Ovary (tissue), 9 donors: ENCODE data around the gene COL5A1. TPM values are rescaled to one million over a fixed set of nuclear protein-coding genes. Genes with fewer than 3 reads are reported as not detected.
A peak's percentile ranks its signal among the peaks of the same experiment; 100 is the strongest.

ENCODE experiments used
- DNase-seq, 5 donors: peaks; one replicate each; pipeline ENCODE4 v3.0.0-alpha.2; 2019 to 2020
- H3K27ac ChIP-seq, 2 donors: fragments of 200-600 bp; one replicate each; pipeline versions ENCODE4 v1.5.1 to v1.8.0; 2019 to 2022
- H3K27me3 ChIP-seq: fragments of 200-600 bp; one replicate; pipeline ENCODE4 v1.8.0; 2022
- H3K36me3 ChIP-seq: fragments of 200-600 bp; sonication (generic); one replicate; pipeline ENCODE4 v1.5.1; 2019
- H3K4me1 ChIP-seq: one replicate; pipeline ENCODE4 v1.8.1; 2013; ENCODE audit warnings: mild to moderate bottlenecking, moderate library complexity; ENCODE audit not compliant: insufficient read depth
- H3K4me3 ChIP-seq: fragments of 200-600 bp; sonication (generic); one replicate; pipeline ENCODE4 v1.5.1; 2017
- H3K9me3 ChIP-seq, 2 donors: fragments of 200-600 bp in 1 of 2; sonication (generic) in 1 of 2; one replicate each; pipeline versions ENCODE4 v1.5.1 to v1.8.1; 2013 to 2019; ENCODE audit warnings: mild to moderate bottlenecking in 1 of 2, moderate library complexity in 1 of 2
- CTCF ChIP-seq, 3 donors: fragments of 450-650 bp in 2 of 3; fragments of 200-600 bp in 1 of 3; IDR thresholded peaks; one replicate each; pipeline versions ENCODE4 v1.5.1 to v1.8.0; 2016 to 2022; ENCODE audit warnings: antibody characterized with exemption in 3 of 3, mild to moderate bottlenecking in 1 of 3
- EP300 ChIP-seq: sonication (generic); formaldehyde crosslinking; IDR thresholded peaks from one replicate; pipeline ENCODE4 v1.6.1; 2017; ENCODE audit warnings: antibody characterized with exemption
- POLR2A ChIP-seq: fragments of 450-650 bp; IDR thresholded peaks from one replicate; pipeline ENCODE4 v1.6.1; 2017; ENCODE audit warnings: antibody characterized with exemption, mild to moderate bottlenecking, moderate library complexity
- WGBS, 3 donors: extraction: QIAGEN DNeasy Blood & Tissue Kit in 1 of 3; methylation state at CpG; one replicate each; pipeline versions ENCODE4 v1.1.5 to v1.1.7; 2013 to 2017; 5-methylcytosine and 5-hydroxymethylcytosine counted together
- intact Hi-C, 4 donors: fragments of 100-400 bp; cut with DNase I; formaldehyde crosslinking; loops; one replicate each; pipeline versions ENCODE4 v1.11.0 to v1.15.1; 2022 to 2023
- polyA plus RNA-seq, 2 donors: library from polyadenylated mRNA; stranded (reverse); fragments of 200-250 nt in 1 of 2; fragments of 350-450 nt in 1 of 2; fragmentation: Illumina TruSeq in 1 of 2; extraction: RNeasy Lipid Tissue Mini Kit (QIAGEN cat#74804) in 1 of 2; gene quantifications; one replicate each; pipeline ENCODE4 v1.2.3, GENCODE V29; 2013 to 2014
- total RNA-seq, 7 donors: library from RNA; depleted of rRNA in 2 of 7; stranded (reverse); fragments of >200 nt in 2 of 7; fragmentation: NEBNext Ultra II Directional in 3 of 7; extraction: Animal tissue kit (Norgen Biotek cat#: 25700) in 3 of 7; gene quantifications; one replicate each; pipeline versions ENCODE4 v1.1.0 to v1.2.4, GENCODE V29; 2016 to 2023
- donor health status: DM: no; HTN: no; CAD: no; lungs with moderate emphysema.
- donor health status: DM: no; HTN: no; CAD: no.
- donor health status: Bipolar disorder and iron deficiency.
- donor health status: DM: yes; HTN: yes; CAD: no.
- donor health status: DM: no; HTN: no; CAD: no.
- donor health status: DM: yes; HTN: yes; CAD: no.

The COL5A1 gene
- total and polyA plus RNA-seq, 9 donors: 28.1 to 117 (median 54.6) TPM

DNA sequence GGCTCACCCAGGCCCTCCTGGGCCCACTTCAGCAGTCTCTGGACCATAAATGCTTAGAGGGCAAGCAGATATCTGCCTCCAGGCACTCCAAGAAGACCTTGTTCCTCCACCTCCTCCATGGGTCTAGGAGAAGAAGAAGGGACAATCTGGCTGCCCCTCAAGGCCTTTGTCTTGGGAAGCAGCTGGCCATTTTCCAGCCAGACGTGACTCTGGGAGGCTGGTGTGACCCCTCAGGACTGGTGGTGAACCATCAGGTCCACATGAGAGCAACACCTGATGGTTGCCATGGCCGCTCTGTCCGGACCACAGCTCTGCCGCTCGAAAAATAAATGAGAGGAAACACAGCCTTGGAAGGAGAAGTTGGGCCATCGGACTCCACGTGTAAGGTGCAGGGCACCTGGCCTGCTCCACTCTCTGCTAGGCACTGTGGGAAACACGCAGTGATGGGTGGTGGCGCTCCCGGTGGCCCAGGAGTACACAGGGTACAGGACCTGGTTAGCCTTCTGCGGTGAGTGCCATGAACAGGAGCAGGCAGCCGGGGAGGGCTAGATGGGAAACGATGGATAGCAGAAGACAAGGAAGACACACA, 3.0 kb upstream of the COL5A1 start:
- DNase-seq: no peak
- no peaks in the 10 kb centered on the region for H3K9me3 ChIP-seq
- peaks cover 1% of the 10 kb centered on the region for H3K4me1 ChIP-seq
- H3K4me3 ChIP-seq: no peak overlapping the region
- H3K27ac ChIP-seq: no peak overlapping the region
- 93 to 96% (median 93%) methylated on average over 13 of the region's 13 CpGs for WGBS, 3 donors
- intact Hi-C loops: no loop called here
- no peaks in the 10 kb centered on the region for H3K36me3 ChIP-seq
- no peak for TF ChIP-seq EP300
- TF ChIP-seq CTCF (IDR thresholded peaks at IDR 0.05): no peak
- no peak for TF ChIP-seq POLR2A
- H3K27me3 ChIP-seq: no peaks in the 10 kb centered on the region

- DNase-seq: no peak
- H3K27ac ChIP-seq: no peak overlapping the region
- H3K27me3 ChIP-seq: no peaks in the 10 kb centered on the region
- no peaks in the 10 kb centered on the region for H3K9me3 ChIP-seq
- no peak overlapping the region for H3K4me3 ChIP-seq
- intact Hi-C loops: loop anchor here in 3 of 4 donors (5.0 to 10.0 kb wide), 4 partner anchors 97 to 465 kb away; partner anchors contain the start of gene RXRA (in 1 of the 3)
- TF ChIP-seq EP300: no peak
- TF ChIP-seq POLR2A: no peak
- no peak for TF ChIP-seq CTCF (IDR thresholded peaks at IDR 0.05)
- 94 to 96% (median 96%) methylated on average over 5 of the region's 5 CpGs for WGBS, 3 donors
- no peaks in the 10 kb centered on the region for H3K36me3 ChIP-seq
- H3K4me1 ChIP-seq: peaks cover 4% of the 10 kb centered on the region
These were observed 1.6 kb upstream of the COL5A1 start for GRCh38 chr9:134639994-134640393.

DNA sequence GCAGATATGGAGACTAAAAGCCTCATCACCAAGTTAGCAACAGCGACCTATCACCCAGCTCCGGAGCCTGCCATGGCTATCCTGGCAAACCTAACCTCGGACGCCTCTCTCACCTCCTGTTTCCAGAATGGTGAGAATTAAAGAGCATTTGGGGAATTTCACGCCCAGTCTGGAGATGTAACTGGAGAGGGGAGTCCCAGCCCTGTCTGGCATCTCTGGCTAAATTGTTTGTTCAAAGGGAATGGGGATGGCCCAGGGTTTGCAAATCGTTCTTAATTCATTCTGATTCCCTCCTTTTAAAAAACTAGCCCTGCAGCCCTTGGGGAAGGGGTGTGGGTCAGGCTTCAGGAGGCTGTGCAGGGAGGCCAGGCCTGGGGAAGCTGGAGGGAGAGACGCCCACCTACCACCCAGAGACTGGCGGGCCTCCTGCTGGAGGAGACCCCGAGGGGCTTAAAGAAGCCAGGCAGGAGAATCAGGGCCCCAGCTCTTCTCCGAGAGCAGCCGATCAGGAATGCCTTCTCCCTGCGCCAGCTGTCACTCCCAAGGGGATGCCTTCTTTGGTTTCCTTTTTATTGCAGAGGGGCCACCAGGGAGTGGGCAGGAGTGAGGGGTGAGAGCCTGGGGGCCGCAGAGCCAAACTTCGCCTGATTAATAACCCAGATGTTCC, 964 bp upstream of the COL5A1 start:
- Histone ChIP-seq H3K4me3 (peak overlapping the region; percentile 86), H3K9me3 (no peaks in the 10 kb centered on the region), H3K27ac (peak overlapping the region; percentile 5 to 83), H3K36me3 (no peaks in the 10 kb centered on the region), H3K27me3 (no peaks in the 10 kb centered on the region), H3K4me1 (peaks cover 9% of the 10 kb centered on the region)
- DNase-seq: no peak
- 49 to 55% (median 54%) methylated on average over 14 of the region's 14 CpGs for WGBS, 3 donors
- intact Hi-C loops: loop anchor here in 3 of 4 donors (5.0 to 10.0 kb wide), 4 partner anchors 97 to 466 kb away; partner anchors contain the start of gene RXRA (in 1 of the 3)
- no peak for TF ChIP-seq CTCF (IDR thresholded peaks at IDR 0.05)

GRCh38 chr9:134641990-134642384, 384 bp downstream of the COL5A1 start:
- no peak for TF ChIP-seq EP300
- TF ChIP-seq CTCF (IDR thresholded peaks at IDR 0.05): no peak
- TF ChIP-seq POLR2A: no peak
- intact Hi-C loops: loop anchor here in 3 of 4 donors (5.0 to 10.0 kb wide), 4 partner anchors 95 to 467 kb away; partner anchors contain the start of gene RXRA (in 1 of the 3)
- 0 to 2% (median 1%) methylated on average over 44 to 58 of the region's 58 CpGs for WGBS, 3 donors
- Histone ChIP-seq H3K27ac (peak overlapping the region; percentile 64 to 83), H3K36me3 (no peaks in the 10 kb centered on the region), H3K27me3 (no peaks in the 10 kb centered on the region), H3K4me3 (peak overlapping the region; percentile 86), H3K4me1 (peaks cover 18% of the 10 kb centered on the region), H3K9me3 (no peaks in the 10 kb centered on the region)
- DNase-seq: no peak
